NCI-H774 (cell line): Measurements from ENCODE around the gene EML5.
A peak's percentile ranks its signal among the peaks of the same experiment; 100 is the strongest.
"Not testable (repeated sequence)": the region's sequence is repeated elsewhere in the genome, so short reads cannot be mapped to it uniquely, and the experiment has no call there.

Source experiments
- DNase-seq: peaks from one replicate; lab custom pipeline; 2025; lab: John Stamatoyannopoulos, UW

The EML5 gene

DNA sequence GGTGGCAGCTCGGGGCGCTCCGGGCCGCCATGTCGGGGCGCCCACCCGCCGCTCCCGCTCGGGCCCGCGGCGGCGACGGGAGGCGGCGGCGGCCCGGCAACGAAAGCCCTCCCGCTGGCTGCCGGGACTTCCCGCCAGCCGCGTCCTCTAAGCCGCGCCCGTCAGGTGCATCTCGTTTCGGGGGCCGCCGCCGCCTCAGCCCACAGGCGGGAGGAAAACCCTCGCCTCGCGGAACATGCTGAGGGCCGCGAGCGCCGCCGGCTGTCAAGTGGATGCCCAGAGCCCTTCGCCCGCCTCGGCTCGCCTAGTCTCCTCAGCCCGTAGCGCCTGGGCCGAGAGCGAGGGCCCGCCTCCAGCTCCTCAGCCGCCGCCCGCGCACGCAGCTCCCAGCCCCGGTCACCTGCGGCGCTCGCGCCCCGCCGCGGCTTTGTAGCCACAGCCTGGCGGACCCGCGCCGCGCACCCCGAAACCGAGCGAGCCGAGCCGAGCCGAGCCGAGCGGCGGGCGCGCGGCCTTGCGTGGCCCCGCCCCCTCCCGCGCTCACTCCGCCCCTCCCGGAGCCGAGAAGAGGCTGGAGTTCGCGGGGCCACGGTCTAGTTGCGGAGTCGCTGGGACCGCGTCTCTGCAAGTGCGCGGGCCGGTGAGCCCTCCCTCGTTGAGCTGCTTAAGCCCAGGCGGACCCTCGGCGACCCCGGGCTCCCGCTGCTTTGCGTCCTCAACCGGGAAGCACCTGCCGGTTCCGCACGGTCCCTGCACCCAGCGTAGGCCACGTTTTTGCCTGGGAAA is at the start of gene EML5:
TSS of gene EML5 (minus strand) at position 481 of the 786 bp plus-strand sequence. CDS start at position 31, 450 bp downstream.
- DNase-seq, result peak; percentile 89

DNA sequence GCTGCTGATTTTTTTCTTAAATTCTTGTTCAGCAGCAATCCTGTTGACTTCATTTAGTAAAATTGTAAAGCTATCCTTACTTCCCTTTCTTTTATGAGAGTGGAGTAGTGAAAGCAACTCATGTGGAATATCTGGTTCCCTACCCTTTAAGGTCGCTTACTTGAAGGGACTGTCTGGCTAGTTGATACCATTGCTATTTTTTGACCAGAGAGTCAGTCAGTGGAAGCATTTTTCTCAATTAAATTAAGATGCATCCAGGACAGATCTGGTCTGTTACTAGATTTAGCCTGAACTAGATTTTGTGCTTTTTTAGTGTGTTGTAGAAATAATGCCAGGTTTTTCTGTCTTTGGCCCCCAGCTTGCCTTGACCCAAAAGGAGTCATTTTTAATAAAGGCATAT is 49.7 kb upstream of the EML5 start:
- no peak for DNase-seq

DNA sequence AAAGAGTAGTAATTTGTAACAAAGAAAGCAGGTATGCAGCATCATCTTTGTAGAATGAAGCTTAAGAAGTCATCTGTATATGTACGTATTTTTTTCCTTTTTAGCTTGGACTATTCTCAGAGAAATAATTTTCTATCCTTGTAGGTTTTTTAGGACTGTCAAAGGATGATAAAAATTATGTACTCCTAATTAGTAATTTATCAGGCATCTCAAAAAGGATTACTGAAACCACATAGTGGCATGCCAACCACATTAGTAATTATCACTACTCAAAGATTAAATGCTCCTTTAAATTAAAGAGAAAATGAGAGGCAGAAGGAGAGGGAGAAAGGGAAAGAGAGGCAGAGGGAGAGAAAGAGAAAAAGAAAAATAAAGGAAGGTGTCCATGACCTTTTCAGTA is 49.0 kb upstream of the EML5 start:
- DNase-seq, result no peak

DNA sequence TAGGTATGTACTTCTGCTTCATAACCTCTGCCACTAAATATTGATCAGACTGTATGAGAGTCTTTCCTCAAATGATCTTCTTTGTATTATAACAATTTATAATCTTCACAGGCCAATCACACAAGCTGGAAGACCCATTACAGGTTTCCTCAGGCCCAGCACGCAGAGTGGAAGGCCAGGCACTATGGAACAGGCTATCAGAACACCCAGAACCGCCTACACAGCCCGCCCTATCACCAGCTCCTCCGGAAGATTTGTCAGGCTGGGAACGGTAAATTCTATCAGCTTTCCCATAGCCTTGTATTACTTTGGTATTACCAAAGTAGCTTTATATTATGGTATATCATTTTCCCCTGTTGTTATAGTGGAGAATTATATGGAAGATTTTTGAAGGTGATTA is 48.2 kb upstream of the EML5 start:
- DNase-seq, result no peak

DNA sequence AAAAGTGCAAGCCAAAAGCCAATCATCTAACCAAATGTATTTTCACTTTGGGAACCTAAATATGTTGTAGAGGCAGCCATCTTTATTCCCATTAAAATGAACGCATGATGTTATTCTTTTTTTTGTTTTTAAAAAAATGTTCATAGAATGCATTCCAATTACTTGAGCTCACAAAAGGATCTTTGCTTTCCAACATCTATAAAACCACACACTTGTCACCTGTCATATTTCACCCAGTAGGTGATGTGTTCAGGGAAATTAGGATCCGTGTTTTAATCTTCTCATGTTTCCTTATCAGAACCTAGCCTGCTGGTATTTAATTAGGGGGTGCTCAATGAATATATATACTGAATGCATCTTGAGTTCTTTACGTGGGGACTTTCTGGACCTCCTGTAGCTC is 45.3 kb upstream of the EML5 start:
- no peak for DNase-seq

DNA sequence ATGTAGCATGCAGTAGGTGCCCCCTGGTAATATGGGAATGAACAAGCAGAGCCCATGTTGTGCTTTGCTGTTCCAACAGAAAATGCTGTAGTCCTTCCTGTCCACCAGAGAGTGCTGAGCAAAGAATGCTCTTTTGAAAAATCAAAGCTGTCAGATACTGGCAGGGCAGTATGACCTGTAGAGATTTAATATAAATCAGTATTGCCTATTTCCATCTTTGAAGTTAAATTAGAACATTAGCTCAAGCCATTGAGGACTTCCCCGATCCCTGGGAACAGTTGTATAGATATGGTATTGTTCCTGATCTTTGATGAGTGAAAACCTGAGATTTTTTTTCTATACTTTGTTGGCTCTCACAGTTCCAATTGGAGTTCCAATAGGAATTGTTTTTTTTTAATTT is 44.7 kb upstream of the EML5 start:
- DNase-seq, result no peak

DNA sequence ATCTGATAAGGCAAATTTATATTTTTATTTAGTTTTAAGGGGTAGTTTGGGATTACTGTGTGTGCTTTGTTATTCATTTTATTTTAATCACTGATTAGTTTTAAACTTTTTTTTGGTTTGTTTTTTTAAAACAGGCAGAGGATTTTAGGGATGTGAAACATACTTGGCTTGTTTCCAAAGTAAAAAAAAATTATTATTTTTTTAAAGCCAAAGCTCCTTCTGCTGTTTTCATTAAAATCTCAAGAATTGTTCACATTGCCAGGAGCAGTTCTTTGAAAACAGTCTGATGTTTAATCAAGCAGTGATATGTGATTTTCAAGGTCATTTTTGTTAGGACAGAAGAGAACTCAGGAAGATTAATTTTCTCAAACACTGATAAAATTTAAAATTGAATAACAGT is 42.9 kb upstream of the EML5 start:
- DNase-seq, result no peak

DNA sequence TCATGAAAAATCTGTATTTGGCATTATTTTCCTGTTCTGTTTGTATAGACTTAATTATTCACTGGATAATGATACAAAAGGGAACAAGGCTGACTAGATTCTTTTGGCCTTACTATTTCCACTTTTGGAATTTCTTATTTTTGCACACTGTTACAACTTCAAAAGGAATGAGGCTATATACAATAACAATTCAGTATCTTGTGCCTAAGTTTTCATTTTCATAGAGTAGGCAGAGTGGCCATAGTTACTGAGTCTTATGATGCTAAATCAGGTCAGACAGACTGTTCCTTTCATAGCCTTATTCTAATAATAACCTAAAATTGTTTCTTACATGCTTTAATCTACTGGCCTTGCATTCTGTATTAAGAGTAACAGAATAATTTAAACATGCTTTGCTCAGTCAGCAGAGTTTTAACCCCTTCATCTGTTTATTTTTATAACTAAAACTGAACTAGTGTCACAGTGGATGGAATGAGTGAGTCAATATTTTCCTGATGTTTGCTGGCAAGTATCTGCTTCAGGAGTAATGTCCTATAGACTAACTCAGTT is 42.2 kb upstream of the EML5 start:
- no peak for DNase-seq

DNA sequence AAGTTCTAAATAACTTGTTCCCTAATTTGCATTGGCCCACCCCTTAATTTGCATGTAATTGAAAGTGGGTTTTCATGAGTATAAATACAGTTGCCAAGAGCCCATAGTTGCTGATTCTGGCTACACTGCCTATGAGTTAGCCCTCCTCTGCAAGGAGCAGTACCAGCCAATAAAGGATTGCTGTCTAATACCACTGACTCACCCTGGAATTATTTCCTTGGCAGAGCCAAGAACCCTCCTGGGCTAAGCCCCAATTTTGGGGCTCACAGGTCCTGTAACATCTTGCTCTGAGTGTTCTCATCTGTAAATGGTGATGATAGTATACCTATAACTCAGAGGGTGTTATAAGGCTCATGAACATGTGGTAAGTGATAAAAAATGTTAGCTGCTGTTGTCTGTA is 38.5 kb upstream of the EML5 start:
- DNase-seq, result no peak

DNA sequence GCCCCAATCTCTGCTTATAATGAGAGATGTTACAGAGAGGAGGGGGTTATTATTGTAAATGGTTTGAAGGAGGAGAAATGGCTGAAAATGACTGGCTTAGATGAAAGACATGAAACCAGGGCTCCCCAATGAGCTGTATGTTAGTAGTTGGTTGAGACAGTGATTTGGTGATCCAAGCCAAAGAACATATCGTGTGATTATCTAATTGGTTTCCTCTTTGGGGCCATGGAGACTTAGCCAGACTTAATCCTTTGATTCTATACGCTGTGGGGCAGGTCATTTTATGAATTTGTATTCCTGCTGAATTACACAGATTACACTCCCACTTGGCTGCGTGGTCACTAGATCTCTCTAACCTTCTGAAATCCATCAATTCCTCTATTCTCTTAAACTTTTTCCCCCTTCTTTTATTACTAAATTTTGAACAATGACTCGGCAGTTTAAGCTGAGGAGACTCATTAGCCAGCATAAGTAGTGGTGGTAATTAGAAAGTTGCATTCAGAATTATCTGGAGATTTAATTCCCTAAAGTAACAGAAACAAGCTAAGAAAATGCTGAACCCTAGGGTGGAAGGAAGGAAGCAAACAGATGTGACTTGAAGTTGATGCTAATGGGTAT is 37.0 kb upstream of the EML5 start:
- no peak for DNase-seq

DNA sequence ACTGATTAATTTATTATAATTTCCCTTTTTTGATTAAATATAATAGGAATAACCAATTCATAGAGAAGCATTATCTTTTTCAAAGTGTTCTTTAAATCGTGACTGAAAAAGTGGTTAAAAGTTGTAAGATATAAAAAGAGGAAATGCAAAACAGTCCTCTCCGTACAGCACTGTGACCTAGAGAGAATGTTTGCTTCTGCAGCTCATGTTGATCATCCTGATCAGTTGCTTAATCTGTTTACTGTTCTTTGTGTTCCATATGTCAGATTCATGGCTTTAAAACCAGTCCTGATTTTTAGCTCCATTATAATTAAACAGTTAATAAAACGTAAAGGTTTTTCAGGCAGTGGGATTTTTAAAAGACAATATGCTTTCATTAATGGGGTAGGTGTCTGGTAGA is 36.4 kb upstream of the EML5 start:
- no peak for DNase-seq

DNA sequence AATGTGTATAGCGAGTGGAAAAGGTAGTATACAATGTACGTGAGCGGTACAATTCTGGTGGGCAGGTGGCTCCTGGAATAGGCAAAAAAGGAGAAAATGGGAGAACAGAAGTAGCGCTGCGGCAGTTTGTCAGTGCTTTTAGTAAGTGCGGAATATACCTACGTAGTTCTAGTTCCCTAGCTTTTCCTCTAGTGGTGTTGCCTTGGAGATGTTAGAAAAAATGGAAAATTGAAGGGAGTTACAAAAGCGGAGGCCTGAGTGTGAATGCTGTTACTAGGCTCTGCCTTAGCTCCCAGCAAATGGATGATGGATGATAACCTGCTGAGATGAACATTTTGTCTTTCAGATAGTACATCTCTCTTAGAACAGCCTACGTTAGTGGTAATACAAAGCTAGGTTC is 32.8 kb upstream of the EML5 start:
- DNase-seq, result no peak

DNA sequence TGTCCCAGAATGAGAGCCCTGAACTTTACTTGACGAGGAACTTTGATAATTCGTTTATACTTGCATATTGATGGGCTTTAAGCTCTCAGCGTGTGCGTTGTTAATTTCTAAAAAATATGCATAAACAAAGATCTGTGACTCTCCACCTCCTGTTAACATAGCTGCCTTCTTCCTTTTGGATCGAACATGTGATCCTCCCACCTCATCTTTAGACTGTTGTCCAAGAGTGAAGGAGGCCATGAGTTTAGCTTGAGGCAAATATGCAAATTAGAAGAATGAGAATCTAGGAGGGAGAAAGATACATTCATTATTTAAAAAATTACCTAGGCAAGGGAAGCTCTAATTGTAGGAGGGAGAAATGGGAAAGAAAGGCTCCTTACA is 32.3 kb upstream of the EML5 start:
- DNase-seq, result no peak

DNA sequence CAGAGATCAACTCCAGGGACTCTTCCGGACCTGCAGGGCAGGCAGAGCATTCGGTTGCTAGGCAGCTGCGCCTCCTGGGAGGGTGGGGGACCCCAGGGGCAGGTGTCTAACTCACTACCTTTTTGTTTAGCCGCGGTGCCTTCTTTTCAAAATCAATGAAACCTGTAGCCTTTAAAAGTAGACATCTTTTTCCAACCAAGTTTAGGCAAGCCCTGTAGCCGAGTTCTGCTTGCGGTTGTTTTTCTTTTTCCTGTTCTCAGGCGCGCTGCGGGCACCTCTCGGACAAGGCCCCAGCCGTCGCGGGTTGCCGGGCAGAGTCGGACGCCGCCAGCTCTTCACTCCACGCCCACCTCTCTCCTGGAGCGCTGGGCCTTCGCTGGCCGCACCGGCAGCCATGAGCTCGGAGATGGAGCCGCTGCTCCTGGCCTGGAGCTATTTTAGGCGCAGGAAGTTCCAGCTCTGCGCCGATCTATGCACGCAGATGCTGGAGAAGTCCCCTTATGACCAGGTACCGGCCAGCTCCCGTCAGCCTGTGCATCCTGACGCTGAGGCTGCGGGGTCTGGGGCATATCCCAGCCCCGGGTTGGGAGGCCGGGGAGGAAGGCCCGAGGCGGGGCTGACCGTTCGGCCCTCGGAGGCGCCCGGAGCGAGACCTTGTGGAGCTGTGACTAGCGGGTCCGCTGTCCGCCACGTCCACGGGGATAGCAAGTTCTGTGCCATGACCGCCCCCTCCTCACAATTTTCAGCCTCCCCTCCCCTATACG is 31.7 kb upstream of the EML5 start, which contains the start of gene TTC8:
TSS of gene TTC8 (plus strand) at position 338 of the 764 bp plus-strand sequence. CDS start at position 395, 57 bp downstream.
- peak; percentile 90 for DNase-seq

DNA sequence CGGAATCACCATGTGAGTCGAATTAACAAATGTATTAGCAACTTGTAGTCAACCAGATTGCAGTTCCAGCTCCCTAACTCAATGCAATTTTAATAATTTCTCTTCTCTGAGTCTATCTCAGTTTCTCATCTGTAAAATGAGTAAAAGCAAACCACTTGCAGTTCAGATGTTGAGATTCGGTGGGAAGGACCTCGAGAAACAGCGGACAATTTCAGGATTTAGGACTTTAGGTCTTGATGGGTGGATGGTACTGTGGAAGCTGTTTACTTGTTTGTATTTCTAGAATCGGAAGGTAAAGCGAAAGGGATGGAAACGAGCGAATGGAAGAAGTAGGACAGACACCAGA is 31.2 kb upstream of the EML5 start:
- DNase-seq, result no peak

DNA sequence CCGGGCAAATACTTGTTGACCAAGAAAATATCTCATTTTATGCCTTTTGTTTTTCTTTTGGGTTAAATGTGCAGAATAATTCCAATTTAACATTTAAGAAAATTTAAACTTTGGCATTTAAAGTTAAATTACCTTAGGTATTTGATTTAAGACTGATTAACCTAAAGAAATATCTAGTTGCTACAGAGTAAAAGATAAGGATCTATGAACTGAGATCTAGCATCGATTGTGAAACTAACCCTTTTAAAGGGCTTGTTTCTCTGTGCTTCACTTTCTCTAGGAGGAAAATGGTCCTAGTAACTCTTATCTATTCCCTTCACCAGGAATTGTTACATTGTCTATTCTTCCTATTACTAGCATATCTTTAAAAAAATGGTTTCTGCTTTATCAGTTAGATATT is 29.1 kb upstream of the EML5 start:
- no peak for DNase-seq

DNA sequence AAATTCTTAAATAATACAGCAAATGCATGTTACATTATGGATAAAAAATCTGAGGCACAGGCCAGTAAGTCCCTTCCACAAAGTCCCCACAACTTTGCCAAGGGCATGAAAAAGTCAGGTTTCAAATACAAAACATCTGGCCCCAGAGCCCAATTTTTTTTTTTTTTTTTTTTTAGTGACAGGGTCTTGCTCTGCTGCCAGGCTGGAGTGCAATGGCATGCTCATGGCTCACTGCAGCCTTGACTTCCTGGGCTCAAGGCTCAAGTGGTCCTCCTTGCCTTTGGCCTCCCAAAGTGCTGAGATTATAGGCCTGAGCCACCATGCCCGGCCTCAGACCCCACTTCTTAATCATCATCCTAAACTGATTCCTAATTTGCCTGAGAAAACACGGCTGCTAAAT is 28.6 kb upstream of the EML5 start:
- DNase-seq, result no peak

DNA sequence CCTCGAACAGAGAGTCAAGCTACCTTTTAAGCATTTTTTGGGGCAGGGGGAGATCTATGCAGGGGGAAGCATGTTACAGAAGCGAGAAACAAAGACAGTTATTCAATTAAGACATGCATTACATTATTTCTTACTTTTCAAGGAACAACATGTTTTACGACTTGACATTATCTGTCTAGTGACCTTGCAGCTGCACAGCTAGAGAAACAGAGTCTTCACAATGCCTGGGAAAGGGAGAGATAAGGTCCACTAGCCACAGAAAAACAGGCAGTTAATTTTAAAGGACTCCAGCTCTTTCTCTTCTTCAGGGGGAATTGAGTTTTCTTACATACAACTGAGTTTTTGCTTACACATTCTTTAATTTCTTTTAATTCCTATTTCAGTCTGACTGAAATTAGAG is 26.9 kb upstream of the EML5 start:
- not testable (repeated sequence) for DNase-seq

DNA sequence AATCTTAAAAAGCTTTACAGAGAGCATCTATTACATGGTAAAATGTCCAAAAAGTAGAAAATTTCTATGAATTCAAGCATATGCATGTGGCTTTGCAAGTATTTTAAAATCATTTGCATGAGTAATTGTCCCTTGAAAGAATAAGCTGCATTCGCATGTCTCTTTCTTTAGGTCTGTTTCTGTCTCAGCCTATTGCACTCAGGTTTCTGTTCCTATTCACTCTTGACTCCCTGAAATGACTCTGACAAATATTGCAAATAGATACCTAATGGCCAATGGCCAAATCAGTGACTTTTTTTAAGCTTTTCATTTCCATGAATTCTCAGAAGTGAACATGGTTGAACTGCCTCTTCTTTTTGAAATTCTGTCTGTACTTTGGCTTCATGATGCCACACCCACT is 25.3 kb upstream of the EML5 start:
- DNase-seq, result no peak

DNA sequence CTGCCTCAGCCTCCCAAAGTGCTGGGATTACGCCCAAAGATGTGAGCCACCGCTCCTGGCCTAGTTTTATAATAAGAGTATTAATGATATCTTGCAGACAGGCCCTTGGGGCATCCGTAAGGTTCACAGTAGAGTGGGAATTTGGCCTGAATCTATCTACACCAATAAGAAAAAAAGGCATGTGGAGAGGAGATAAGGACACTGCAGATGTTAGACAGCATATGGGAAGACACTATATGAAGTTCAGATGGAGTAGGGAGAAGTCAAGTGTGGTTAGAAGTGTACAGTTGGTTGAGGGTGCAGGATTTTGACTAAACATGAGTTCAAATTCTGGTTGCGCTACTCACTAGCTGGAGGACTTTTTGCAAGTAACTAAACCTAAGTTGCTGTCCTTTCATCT is 23.2 kb upstream of the EML5 start:
- no peak for DNase-seq

DNA sequence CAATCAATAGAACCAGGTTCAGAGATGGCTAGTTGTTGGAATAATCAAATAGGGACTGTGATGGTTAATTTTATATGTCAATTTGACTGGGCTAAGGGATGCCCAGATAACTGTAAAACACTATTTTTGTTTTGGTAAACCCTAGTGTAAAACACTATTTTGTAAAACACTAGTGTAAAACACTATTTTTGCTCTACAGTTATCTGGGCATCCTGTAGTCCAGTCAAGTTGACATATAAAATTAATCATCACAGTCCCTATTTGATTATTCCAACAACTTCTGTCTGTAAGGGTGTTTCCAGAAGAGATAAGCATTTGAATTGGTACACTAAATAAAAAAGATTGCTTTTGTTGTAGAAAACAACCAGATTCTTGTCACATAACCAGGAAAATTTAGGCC is 15.6 kb upstream of the EML5 start:
- no peak for DNase-seq

DNA sequence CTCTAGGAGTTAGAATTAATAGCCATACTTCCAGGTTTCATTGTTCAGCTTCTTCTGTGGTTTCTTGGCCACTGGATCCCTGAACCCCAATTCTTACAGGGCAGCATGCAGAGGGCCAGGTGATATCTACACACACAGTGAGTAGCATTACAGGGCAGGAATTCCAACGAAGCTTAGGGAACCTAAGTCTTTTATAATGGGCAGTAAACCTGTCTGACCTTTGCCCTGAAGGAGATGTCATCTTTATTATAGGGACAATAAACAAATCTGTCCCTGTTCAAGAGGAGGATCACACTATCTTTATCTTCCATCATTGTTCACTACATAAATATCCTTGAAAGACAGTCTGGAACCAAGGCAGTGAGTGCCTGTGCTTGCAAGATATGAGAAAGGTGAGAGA is 11.7 kb upstream of the EML5 start:
- no peak for DNase-seq

DNA sequence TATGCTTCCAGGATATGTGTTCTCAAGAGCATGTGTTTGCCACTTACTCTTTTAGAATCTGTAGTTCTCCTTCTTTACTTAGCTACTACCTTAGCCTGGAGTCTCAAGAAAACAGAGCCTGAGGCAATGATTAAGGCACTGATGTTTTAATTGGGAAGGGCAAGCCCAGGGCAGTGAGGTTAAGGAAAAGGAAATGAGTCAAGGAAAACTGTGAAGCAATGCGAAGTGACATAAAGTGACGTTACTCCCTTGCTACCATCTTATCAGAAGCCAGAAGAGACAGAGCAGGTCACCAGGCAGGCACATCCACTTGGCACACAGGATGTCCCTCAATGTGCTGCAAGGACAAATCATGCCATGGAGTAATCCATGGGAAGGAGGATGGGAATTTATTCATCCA is 11.3 kb upstream of the EML5 start:
- DNase-seq, result no peak
